ENCODE results near the gene LCNL1. TPM values are rescaled to one million over a fixed set of nuclear protein-coding genes. Genes with fewer than 3 reads are reported as not detected.

Gene LCNL1
- total and polyA plus RNA-seq, 2 of the 13 experiments (the other 11 are each of a cell fraction or from before 2014, with no cell fraction given) = not detected

- H4K20me1 ChIP-seq (ENCODE audit: insufficient read depth, low read length) = no peaks in the 10 kb centered on the region
- no peak for FAIRE-seq
- ChIA-PET CTCF (ENCODE audit: low intra/inter-chr PET ratio, low total read pairs) (no interaction called here), POLR2A (no interaction called here)
- no TSS peak for BruUV-seq (replicated peaks)
- TF ChIP-seq ZNF17 (CRISPR knock-in tag; IDR thresholded peaks at IDR 0.05) (no peak), ZNF781 (CRISPR knock-in tag; IDR thresholded peaks at IDR 0.05; ENCODE audit: borderline replicate concordance, not compliant biosample characterization) (no peak), ZNF7 (CRISPR knock-in tag; IDR thresholded peaks at IDR 0.05) (no peak), ZNF607 (CRISPR knock-in tag; IDR thresholded peaks at IDR 0.05; ENCODE audit: borderline replicate concordance) (no peak), CTCF (CRISPR knock-in tag; IDR thresholded peaks at IDR 0.05) (no peak), ZNF331 (CRISPR knock-in tag; IDR thresholded peaks at IDR 0.05) (no peak), ZNF549 (CRISPR knock-in tag; IDR thresholded peaks at IDR 0.05) (no peak)
- H3K4me3 ChIP-seq (replicated peaks in 1 of 3; ENCODE audit: insufficient read depth in 1 of 3, low read depth in 2 of 3, low read length in 3 of 3) = peak within 1 kb of the TSS in 1 of 3 experiments; percentile 90; a peak in 1 of 6 replicates
- DNase-seq (ENCODE audit: low spot score) = no peak
- H3K4me1 ChIP-seq (ENCODE audit: insufficient read depth, low read length) = peaks cover 39% of the 10 kb centered on the region
- H2AFZ ChIP-seq (ENCODE audit: low read length) = no peak within 1 kb of the TSS
- H3K79me2 ChIP-seq (ENCODE audit: insufficient read depth, low read length) = peaks cover 5% of the 10 kb centered on the region
- intact Hi-C loops (cut with micrococcal nuclease; ENCODE audit: unreplicated experiment) = no loop called here
- WGBS (ENCODE audit: low lambda C conversion rate) = 98% methylated on average over 8 of the region's 14 CpGs
- in situ Hi-C loops (cut with HindIII; ENCODE audit: extremely low pct_ligation_motif_present, low pct_unique_long_range_greater_than_20kb) = no loop called here
- H3K27ac ChIP-seq (ENCODE audit: extremely low read length, insufficient read depth, low read length) = no peak within 1 kb of the TSS
- no peaks in the 10 kb centered on the region for H3K36me3 ChIP-seq (replicated peaks in 1 of 2; ENCODE audit: control insufficient read depth in 1 of 2, insufficient read depth in 2 of 2, low read length in 2 of 2)
- H3K9me3 ChIP-seq (ENCODE audit: low read length) = no peaks in the 10 kb centered on the region
- peak within 1 kb of the TSS; percentile 100; the same call in 1 of the 2 replicates for H3K4me2 ChIP-seq (ENCODE audit: low read depth, low read length)
- no peaks in the 10 kb centered on the region for H3K27me3 ChIP-seq (ENCODE audit: control insufficient read depth in 1 of 2, insufficient read depth in 2 of 2, low read length in 2 of 2)
- H3K9ac ChIP-seq (ENCODE audit: insufficient read depth, low read depth, low read length) = peak within 1 kb of the TSS; percentile 86; the same call in 1 of the 2 replicates
- ATAC-seq = no peak
These were observed 31.1 kb upstream of the LCNL1 start, which contains the start of gene LCN12 for GRCh38 chr9:136951541-136952320. Gene LCN12 (plus strand): TSS chr9:136952273. CDS start chr9:136952328, 55 bp downstream.
